ENCODE measurements around the gene METTL3. TPM values are rescaled to one million over a fixed set of nuclear protein-coding genes. Genes with fewer than 3 reads are reported as not detected.

The METTL3 gene
- polyA plus RNA-seq, 1 donor = 57.9 TPM

DNA sequence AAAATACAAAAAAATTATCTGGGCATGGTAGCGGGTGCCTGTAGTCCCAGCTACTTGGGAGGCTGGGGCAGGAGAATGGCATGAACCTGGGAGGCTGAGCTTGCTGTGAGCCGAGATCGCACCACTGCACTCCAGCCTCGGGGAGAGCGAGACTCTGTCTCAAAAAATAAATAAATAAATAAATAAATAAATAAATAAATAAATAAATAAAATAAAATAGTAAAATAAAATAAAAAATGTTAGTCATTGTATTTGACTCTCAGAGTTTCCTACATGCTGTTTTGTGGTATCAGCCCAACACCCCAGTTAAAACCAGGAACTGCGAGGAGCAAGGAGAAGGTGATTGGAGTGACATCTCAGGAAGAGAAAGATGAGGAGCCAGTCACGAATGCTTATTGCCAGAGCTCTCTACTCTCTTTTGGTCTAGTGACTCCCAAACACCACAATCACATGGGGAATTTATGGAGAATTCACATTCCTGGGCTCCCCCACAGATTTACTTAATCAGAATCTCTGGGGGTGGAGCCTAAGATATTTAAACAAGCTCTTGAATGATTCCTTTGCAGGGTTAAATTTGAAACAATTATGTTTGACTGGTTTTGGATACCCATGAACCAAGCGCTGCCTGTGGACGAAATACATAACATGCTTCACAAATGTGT lies 30.4 kb upstream of the METTL3 start:
- 100% methylated on average over 1 of the region's 9 CpGs for WGBS (ENCODE audit: insufficient coverage, low lambda C conversion rate)
- Histone ChIP-seq H3K27me3 (ENCODE audit: control insufficient read depth, insufficient read depth, low read length) (peaks cover 11% of the 10 kb centered on the region), H3K4me1 (ENCODE audit: control insufficient read depth, insufficient read depth, low read length) (no peaks in the 10 kb centered on the region), H3K27ac (ENCODE audit: low read length) (no peak overlapping the region), H3K9me3 (ENCODE audit: control insufficient read depth, low read depth, low read length) (no peaks in the 10 kb centered on the region), H3K4me3 (ENCODE audit: low read length) (no peak overlapping the region), H3K36me3 (ENCODE audit: control insufficient read depth, insufficient read depth, low read length) (no peaks in the 10 kb centered on the region)
- DNase-seq = no peak

DNA sequence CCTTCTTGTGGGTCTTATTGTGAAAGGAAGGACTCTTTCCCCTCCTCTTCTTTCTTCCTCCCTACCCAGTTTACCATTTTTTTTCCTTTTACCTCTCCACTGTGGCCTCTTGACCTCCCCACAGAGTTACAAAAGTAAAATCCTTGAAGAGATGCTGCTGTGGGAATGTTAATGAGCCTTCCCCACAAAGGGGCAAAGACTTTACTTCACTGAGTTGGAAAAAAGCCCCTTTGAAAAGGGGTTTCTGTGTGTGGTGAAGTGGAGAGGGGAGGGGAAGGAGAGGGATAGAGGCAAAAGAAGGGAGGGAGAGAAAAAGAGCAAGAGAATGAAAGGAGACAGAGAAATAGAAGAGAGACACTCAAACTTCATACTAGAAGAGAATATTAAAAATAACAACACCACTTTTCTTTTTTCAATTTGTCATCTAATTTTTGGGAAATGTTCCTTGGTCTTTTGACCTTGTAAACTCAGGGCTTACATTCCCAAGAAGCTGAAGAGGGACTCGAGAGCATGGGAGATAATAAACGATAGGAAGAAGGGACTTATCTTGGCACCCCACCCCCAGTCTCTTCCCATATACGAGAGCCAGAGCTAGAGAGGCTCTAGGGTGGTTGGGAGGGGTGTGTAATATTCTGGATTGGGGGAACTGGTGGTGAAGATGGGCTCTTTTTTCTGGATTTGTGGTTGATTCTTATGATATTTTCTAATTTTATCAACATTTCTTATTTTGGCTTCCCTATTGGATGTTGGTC lies 28.2 kb upstream of the METTL3 start:
- WGBS (ENCODE audit: insufficient coverage, low lambda C conversion rate) = no CpG with 5 or more reads among the region's 3 CpGs
- Histone ChIP-seq H3K9me3 (ENCODE audit: control insufficient read depth, low read depth, low read length) (no peaks in the 10 kb centered on the region), H3K27ac (ENCODE audit: low read length) (no peak overlapping the region), H3K36me3 (ENCODE audit: control insufficient read depth, insufficient read depth, low read length) (no peaks in the 10 kb centered on the region), H3K4me3 (ENCODE audit: low read length) (no peak overlapping the region), H3K27me3 (ENCODE audit: control insufficient read depth, insufficient read depth, low read length) (peaks cover 23% of the 10 kb centered on the region), H3K4me1 (ENCODE audit: control insufficient read depth, insufficient read depth, low read length) (no peaks in the 10 kb centered on the region)
- no peak for DNase-seq

DNA sequence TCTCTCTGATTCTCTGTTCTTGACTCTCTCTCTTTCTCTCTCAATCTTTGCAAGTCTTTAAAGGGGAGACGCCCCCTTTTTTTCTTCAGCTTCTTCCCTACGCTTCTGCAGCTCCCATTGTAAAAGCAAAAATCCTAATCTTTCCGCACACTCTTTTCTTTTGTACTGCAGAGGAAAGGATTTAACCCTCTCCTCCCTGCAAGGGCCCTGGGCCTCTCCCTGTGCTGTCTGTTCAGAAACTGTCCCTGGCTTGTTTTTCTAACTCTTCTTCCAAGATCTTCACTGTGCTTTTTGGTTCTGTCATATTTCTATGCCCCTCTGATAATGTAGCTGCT lies 25.9 kb upstream of the METTL3 start:
- H3K4me1 ChIP-seq (ENCODE audit: control insufficient read depth, insufficient read depth, low read length) = no peaks in the 10 kb centered on the region
- no peaks in the 10 kb centered on the region for H3K9me3 ChIP-seq (ENCODE audit: control insufficient read depth, low read depth, low read length)
- no peaks in the 10 kb centered on the region for H3K36me3 ChIP-seq (ENCODE audit: control insufficient read depth, insufficient read depth, low read length)
- peak overlapping the region; percentile 48 for H3K4me3 ChIP-seq (ENCODE audit: low read length)
- WGBS (ENCODE audit: insufficient coverage, low lambda C conversion rate) = 0% methylated on average over 2 of the region's 3 CpGs
- no peak for DNase-seq
- peaks cover 28% of the 10 kb centered on the region for H3K27me3 ChIP-seq (ENCODE audit: control insufficient read depth, insufficient read depth, low read length)
- H3K27ac ChIP-seq (ENCODE audit: low read length) = no peak overlapping the region

DNA sequence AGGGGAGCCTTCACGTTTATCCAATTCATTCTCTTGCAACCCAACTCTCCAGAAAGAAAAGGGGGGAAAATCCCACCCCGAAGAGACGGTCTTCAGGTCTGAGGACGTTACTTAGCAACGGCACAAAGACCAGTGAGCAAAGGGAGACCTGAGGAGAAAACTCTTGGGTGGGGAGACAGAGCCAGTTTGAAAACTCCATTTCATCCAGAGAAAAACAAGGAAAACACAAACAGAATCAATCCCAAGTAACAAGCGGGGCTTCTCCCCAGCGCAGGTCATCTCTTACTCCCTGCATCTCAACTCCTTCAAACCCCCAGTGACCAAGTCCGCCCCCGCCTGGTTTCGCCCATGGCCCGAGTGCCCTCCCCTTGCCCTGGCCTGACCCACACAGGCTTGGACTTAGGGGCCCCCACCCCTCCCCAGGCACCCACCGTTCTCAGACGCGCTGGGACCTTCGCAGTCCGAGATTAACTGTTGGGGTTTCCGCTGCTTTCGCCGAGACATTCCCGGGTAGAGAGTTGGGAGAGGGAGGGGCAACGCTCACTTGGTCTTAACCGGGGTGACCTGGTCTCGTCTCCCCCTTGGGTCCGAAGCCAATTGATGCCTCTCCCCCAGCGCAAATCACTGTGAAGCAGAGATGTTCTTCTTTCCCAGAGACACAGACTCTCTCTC lies 25.4 kb upstream of the METTL3 start:
- Histone ChIP-seq H3K9me3 (ENCODE audit: control insufficient read depth, low read depth, low read length) (no peaks in the 10 kb centered on the region), H3K36me3 (ENCODE audit: control insufficient read depth, insufficient read depth, low read length) (no peaks in the 10 kb centered on the region), H3K4me1 (ENCODE audit: control insufficient read depth, insufficient read depth, low read length) (no peaks in the 10 kb centered on the region), H3K4me3 (ENCODE audit: low read length) (peak overlapping the region; percentile 48), H3K27me3 (ENCODE audit: control insufficient read depth, insufficient read depth, low read length) (peaks cover 28% of the 10 kb centered on the region), H3K27ac (ENCODE audit: low read length) (no peak overlapping the region)
- peak in 1 of 2 donors; percentile 27 for DNase-seq
- WGBS (ENCODE audit: insufficient coverage, low lambda C conversion rate) = 0% methylated on average over 1 of the region's 25 CpGs

- H3K4me1 ChIP-seq (ENCODE audit: control insufficient read depth, insufficient read depth, low read length) = no peaks in the 10 kb centered on the region
- H3K9me3 ChIP-seq (ENCODE audit: control insufficient read depth, low read depth, low read length) = no peaks in the 10 kb centered on the region
- H3K36me3 ChIP-seq (ENCODE audit: control insufficient read depth, insufficient read depth, low read length) = no peaks in the 10 kb centered on the region
- H3K27me3 ChIP-seq (ENCODE audit: control insufficient read depth, insufficient read depth, low read length) = peaks cover 28% of the 10 kb centered on the region
- no peak for DNase-seq
- 33% methylated on average over 1 of the region's 6 CpGs for WGBS (ENCODE audit: insufficient coverage, low lambda C conversion rate)
- H3K27ac ChIP-seq (ENCODE audit: low read length) = no peak overlapping the region
- H3K4me3 ChIP-seq (ENCODE audit: low read length) = peak overlapping the region; percentile 48
These were observed 24.6 kb upstream of the METTL3 start for GRCh38 chr14:21535545-21536417.

GRCh38 chr14:21534576-21534975 lies 23.4 kb upstream of the METTL3 start:
- Histone ChIP-seq H3K9me3 (ENCODE audit: control insufficient read depth, low read depth, low read length) (no peaks in the 10 kb centered on the region), H3K36me3 (ENCODE audit: control insufficient read depth, insufficient read depth, low read length) (no peaks in the 10 kb centered on the region), H3K27ac (ENCODE audit: low read length) (no peak overlapping the region), H3K27me3 (ENCODE audit: control insufficient read depth, insufficient read depth, low read length) (peaks cover 28% of the 10 kb centered on the region), H3K4me3 (ENCODE audit: low read length) (no peak overlapping the region), H3K4me1 (ENCODE audit: control insufficient read depth, insufficient read depth, low read length) (no peaks in the 10 kb centered on the region)
- DNase-seq = no peak
- WGBS (ENCODE audit: insufficient coverage, low lambda C conversion rate) = 50% methylated on average over 1 of the region's 4 CpGs

GRCh38 chr14:21533294-21533693 lies 22.2 kb upstream of the METTL3 start:
- H3K4me3 ChIP-seq (ENCODE audit: low read length) = no peak overlapping the region
- H3K27ac ChIP-seq (ENCODE audit: low read length) = no peak overlapping the region
- no peaks in the 10 kb centered on the region for H3K4me1 ChIP-seq (ENCODE audit: control insufficient read depth, insufficient read depth, low read length)
- no peaks in the 10 kb centered on the region for H3K9me3 ChIP-seq (ENCODE audit: control insufficient read depth, low read depth, low read length)
- no peaks in the 10 kb centered on the region for H3K36me3 ChIP-seq (ENCODE audit: control insufficient read depth, insufficient read depth, low read length)
- peaks cover 26% of the 10 kb centered on the region for H3K27me3 ChIP-seq (ENCODE audit: control insufficient read depth, insufficient read depth, low read length)
- DNase-seq = no peak

DNA sequence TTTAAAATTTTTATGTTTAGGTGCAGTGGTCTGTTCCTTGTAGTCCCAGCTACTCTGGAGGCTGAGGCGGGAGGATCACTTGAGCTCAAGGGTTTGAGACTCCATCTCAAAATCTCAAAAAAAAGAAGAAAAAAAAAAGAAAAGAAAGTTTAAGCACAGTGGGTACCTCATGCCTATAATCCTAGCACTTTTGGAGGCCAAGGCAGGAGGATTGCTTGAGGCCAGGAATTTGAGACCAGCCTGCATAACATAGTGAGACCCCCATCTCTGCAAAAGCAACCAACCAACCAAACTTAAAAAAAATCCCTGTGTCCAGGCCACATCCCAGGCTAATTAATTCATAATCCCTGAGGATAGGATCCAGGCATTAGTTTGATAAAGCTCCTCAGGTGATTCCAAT lies 18.4 kb upstream of the METTL3 start:
- Histone ChIP-seq H3K4me1 (ENCODE audit: control insufficient read depth, insufficient read depth, low read length) (peaks cover 4% of the 10 kb centered on the region), H3K36me3 (ENCODE audit: control insufficient read depth, insufficient read depth, low read length) (no peaks in the 10 kb centered on the region), H3K9me3 (ENCODE audit: control insufficient read depth, low read depth, low read length) (no peaks in the 10 kb centered on the region), H3K4me3 (ENCODE audit: low read length) (no peak overlapping the region), H3K27me3 (ENCODE audit: control insufficient read depth, insufficient read depth, low read length) (peaks cover 6% of the 10 kb centered on the region), H3K27ac (ENCODE audit: low read length) (no peak overlapping the region)
- DNase-seq = no peak
- WGBS (ENCODE audit: insufficient coverage, low lambda C conversion rate) = no CpG with 5 or more reads among the region's 1 CpG

- no peak overlapping the region for H3K4me3 ChIP-seq (ENCODE audit: low read length)
- peaks cover 3% of the 10 kb centered on the region for H3K27me3 ChIP-seq (ENCODE audit: control insufficient read depth, insufficient read depth, low read length)
- no peaks in the 10 kb centered on the region for H3K36me3 ChIP-seq (ENCODE audit: control insufficient read depth, insufficient read depth, low read length)
- H3K4me1 ChIP-seq (ENCODE audit: control insufficient read depth, insufficient read depth, low read length) = peaks cover 4% of the 10 kb centered on the region
- WGBS (ENCODE audit: insufficient coverage, low lambda C conversion rate) = 40% methylated on average over 2 of the region's 4 CpGs
- peak; percentile 54 to 69 for DNase-seq
- H3K9me3 ChIP-seq (ENCODE audit: control insufficient read depth, low read depth, low read length) = no peaks in the 10 kb centered on the region
- H3K27ac ChIP-seq (ENCODE audit: low read length) = no peak overlapping the region
These were observed 17.5 kb upstream of the METTL3 start for GRCh38 chr14:21528381-21529348.
